ENCODE results near the gene USP17L13.
"Not testable (repeated sequence)": the region's sequence is repeated elsewhere in the genome, so short reads cannot be mapped to it uniquely, and the experiment has no call there.

- not testable (repeated sequence) for TF ChIP-seq CTCF (IDR thresholded peaks at IDR 0.05; ENCODE audit: poor library complexity); EZH2 (IDR thresholded peaks at IDR 0.05; ENCODE audit: borderline replicate concordance)
Observed at GRCh38 chr4:9234085-9234484, 9.4 kb downstream of the USP17L13 start, which contains the start of gene USP17L15.
